Thoracic aorta (tissue), 2 donors: ENCODE results near the gene TMEM242. TPM values are rescaled to one million over a fixed set of nuclear protein-coding genes. Genes with fewer than 3 reads are reported as not detected.

ENCODE experiments used
- ATAC-seq: fragments of 150-250 bp; one replicate; pipeline ENCODE4 v1.8.0; 2017; ENCODE audit warnings: low read depth; ENCODE audit not compliant: insufficient number of reproducible peaks, low FRiP score
- DNase-seq: peaks from one replicate; pipeline ENCODE4 v3.0.0-alpha.2; 2020; ENCODE audit warnings: low spot score
- H3K27ac ChIP-seq, 2 donors: fragments of 200-600 bp; sonication (generic); 1 replicate in 1 of 2; 2 replicates in 1 of 2; pipeline ENCODE4 v1.5.1; 2016; ENCODE audit warnings: mild to moderate bottlenecking in 2 of 2, moderate library complexity in 2 of 2
- H3K27me3 ChIP-seq: fragments of 200-600 bp; sonication (generic); replicated peaks from 2 replicates; pipeline ENCODE4 v1.6.0; 2016; ENCODE audit warnings: mild to moderate bottlenecking; ENCODE audit not compliant: insufficient read depth
- H3K36me3 ChIP-seq: fragments of 200-600 bp; sonication (generic); one replicate; pipeline ENCODE4 v1.5.1; 2016
- H3K4me1 ChIP-seq, 2 donors: fragments of 200-600 bp; sonication (generic); 1 replicate in 1 of 2; 2 replicates in 1 of 2; pipeline versions ENCODE4 v1.5.1 to v1.6.0; 2016; ENCODE audit warnings: low read depth in 2 of 2, mild to moderate bottlenecking in 1 of 2; ENCODE audit not compliant: control insufficient read depth in 1 of 2
- H3K4me3 ChIP-seq: fragments of 200-600 bp; sonication (generic); 2 replicates; pipeline ENCODE4 v1.5.1; 2016; ENCODE audit warnings: mild to moderate bottlenecking
- H3K9me3 ChIP-seq: fragments of 200-600 bp; sonication (generic); 2 replicates; pipeline ENCODE4 v1.5.1; 2016
- total RNA-seq, 2 donors: library from RNA; depleted of rRNA; stranded (reverse); fragments of >200 nt; gene quantifications; one replicate each; pipeline versions ENCODE4 v1.1.0 to v1.2.3, GENCODE V29; 2016
- TF ChIP-seq, protein P1 (sequence below): fragments of 200-600 bp; sonication (generic); IDR thresholded peaks from one replicate; pipeline ENCODE4 v1.5.1; 2019; ENCODE audit warnings: antibody characterized with exemption

The TMEM242 gene
- total RNA-seq, 2 donors from 2014 or later: 7.3 to 8.8 TPM

DNA sequence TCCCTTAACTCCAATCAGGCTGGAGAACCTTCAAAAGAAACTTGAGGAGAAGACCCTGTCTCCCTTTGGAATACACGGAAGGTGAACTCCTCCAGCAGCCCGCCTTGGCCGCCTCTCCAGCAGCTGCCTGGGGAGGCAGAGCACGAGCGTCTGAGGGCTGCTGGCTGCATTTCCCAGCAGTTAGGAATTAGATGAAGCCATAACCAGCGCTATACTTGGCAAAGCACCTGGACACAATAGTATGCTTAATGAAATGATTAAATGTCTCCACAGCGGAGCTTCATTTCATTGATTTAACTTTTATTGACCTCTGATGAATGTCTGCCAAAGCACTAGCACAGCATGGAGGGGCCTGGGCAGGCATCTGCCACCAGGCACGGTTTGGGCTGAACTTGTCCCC lies 73.5 kb downstream of the TMEM242 start:
- Histone ChIP-seq H3K27ac (no peak overlapping the region), H3K9me3 (no peaks in the 10 kb centered on the region), H3K4me1 (peaks cover 12 to 32% of the 10 kb centered on the region in 2 donors), H3K36me3 (no peaks in the 10 kb centered on the region), H3K27me3 (no peaks in the 10 kb centered on the region), H3K4me3 (no peak overlapping the region)
- ATAC-seq (no peak), DNase-seq (no peak)
- TF ChIP-seq, protein P1, sequence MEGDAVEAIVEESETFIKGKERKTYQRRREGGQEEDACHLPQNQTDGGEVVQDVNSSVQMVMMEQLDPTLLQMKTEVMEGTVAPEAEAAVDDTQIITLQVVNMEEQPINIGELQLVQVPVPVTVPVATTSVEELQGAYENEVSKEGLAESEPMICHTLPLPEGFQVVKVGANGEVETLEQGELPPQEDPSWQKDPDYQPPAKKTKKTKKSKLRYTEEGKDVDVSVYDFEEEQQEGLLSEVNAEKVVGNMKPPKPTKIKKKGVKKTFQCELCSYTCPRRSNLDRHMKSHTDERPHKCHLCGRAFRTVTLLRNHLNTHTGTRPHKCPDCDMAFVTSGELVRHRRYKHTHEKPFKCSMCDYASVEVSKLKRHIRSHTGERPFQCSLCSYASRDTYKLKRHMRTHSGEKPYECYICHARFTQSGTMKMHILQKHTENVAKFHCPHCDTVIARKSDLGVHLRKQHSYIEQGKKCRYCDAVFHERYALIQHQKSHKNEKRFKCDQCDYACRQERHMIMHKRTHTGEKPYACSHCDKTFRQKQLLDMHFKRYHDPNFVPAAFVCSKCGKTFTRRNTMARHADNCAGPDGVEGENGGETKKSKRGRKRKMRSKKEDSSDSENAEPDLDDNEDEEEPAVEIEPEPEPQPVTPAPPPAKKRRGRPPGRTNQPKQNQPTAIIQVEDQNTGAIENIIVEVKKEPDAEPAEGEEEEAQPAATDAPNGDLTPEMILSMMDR: no peak

DNA sequence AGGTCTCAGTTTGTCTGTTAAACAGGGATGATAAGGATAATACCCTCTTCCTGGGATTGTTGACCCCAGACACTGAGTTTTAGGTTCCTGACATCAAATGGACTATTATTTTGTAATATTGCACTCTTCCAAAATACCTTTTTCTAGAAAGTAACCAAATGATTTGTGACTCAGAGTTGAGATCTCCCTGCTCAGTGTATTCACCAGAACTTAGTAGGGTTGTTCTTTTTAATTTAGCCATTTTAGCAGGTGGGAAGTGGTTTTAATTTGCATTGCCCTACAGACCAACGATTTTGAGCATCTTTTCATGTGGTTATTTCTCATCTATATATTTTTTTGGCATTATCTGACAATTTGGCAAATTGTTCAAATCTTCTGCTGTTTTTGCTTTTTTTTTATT lies 75.1 kb downstream of the TMEM242 start:
- TF ChIP-seq, protein P1: no peak
- ATAC-seq (no peak), DNase-seq (no peak)
- no peak overlapping the region for H3K27ac ChIP-seq
- H3K9me3 ChIP-seq: no peaks in the 10 kb centered on the region
- H3K4me1 ChIP-seq: peaks cover 17 to 43% of the 10 kb centered on the region in 2 donors
- no peaks in the 10 kb centered on the region for H3K36me3 ChIP-seq
- no peaks in the 10 kb centered on the region for H3K27me3 ChIP-seq
- no peak overlapping the region for H3K4me3 ChIP-seq

- DNase-seq: no peak
- H3K36me3 ChIP-seq: no peaks in the 10 kb centered on the region
- H3K27ac ChIP-seq: peak overlapping the region; percentile 75 to 96
- H3K9me3 ChIP-seq: no peaks in the 10 kb centered on the region
- H3K4me3 ChIP-seq: no peak overlapping the region
- peaks cover 17 to 50% of the 10 kb centered on the region in 2 donors for H3K4me1 ChIP-seq
- H3K27me3 ChIP-seq: no peaks in the 10 kb centered on the region
- ATAC-seq: no peak
- TF ChIP-seq, protein P1: no peak
These were observed 76.4 kb downstream of the TMEM242 start for GRCh38 chr6:157246771-157247484.

- H3K36me3 ChIP-seq: no peaks in the 10 kb centered on the region
- peaks cover 20 to 58% of the 10 kb centered on the region in 2 donors for H3K4me1 ChIP-seq
- DNase-seq (no peak), ATAC-seq (no peak)
- H3K27ac ChIP-seq: peak overlapping the region; percentile 75 to 96
- H3K27me3 ChIP-seq: no peaks in the 10 kb centered on the region
- TF ChIP-seq, protein P1: no peak
- H3K4me3 ChIP-seq: no peak overlapping the region
- no peaks in the 10 kb centered on the region for H3K9me3 ChIP-seq
These were observed 77.2 kb downstream of the TMEM242 start for GRCh38 chr6:157246048-157246630.

GRCh38 chr6:157245436-157245835 lies 77.9 kb downstream of the TMEM242 start:
- H3K9me3 ChIP-seq: no peaks in the 10 kb centered on the region
- H3K4me1 ChIP-seq: peaks cover 25 to 64% of the 10 kb centered on the region in 2 donors
- TF ChIP-seq, protein P1: no peak
- ATAC-seq (no peak), DNase-seq (no peak)
- no peaks in the 10 kb centered on the region for H3K36me3 ChIP-seq
- peak overlapping the region; percentile 75 to 96 for H3K27ac ChIP-seq
- no peak overlapping the region for H3K4me3 ChIP-seq
- no peaks in the 10 kb centered on the region for H3K27me3 ChIP-seq
